Astrocyte of the cerebellum (primary cell): ENCODE measurements around the gene TMEM232.

Experiments used
- DNase-seq: peaks from one replicate; pipeline ENCODE4 v3.0.0-alpha.2; 2011; ENCODE audit warnings: low read depth
- H3K4me3 ChIP-seq: 2 replicates; pipeline ENCODE4 v1.5.1; 2011; ENCODE audit warnings: mild to moderate bottlenecking, low read depth, low read length, moderate library complexity
- in situ Hi-C: cut with HindIII; loops from 2 replicates; pipeline ENCODE4 v1.10.0; 2017; ENCODE audit warnings: low sequenced_read_pairs
- TF ChIP-seq, protein P1 (sequence below): IDR thresholded peaks from 2 replicates; pipeline ENCODE4 v1.5.1; 2012; ENCODE audit warnings: low read length, low read depth, moderate library complexity, mild to moderate bottlenecking; ENCODE audit errors: missing control alignments

TMEM232 gene

GRCh38 chr5:110562191-110562590 lies 164.3 kb downstream of the TMEM232 start:
- in situ Hi-C loops: no loop called here
- TF ChIP-seq, protein P1, sequence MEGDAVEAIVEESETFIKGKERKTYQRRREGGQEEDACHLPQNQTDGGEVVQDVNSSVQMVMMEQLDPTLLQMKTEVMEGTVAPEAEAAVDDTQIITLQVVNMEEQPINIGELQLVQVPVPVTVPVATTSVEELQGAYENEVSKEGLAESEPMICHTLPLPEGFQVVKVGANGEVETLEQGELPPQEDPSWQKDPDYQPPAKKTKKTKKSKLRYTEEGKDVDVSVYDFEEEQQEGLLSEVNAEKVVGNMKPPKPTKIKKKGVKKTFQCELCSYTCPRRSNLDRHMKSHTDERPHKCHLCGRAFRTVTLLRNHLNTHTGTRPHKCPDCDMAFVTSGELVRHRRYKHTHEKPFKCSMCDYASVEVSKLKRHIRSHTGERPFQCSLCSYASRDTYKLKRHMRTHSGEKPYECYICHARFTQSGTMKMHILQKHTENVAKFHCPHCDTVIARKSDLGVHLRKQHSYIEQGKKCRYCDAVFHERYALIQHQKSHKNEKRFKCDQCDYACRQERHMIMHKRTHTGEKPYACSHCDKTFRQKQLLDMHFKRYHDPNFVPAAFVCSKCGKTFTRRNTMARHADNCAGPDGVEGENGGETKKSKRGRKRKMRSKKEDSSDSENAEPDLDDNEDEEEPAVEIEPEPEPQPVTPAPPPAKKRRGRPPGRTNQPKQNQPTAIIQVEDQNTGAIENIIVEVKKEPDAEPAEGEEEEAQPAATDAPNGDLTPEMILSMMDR: no peak

GRCh38 chr5:110561510-110561909 lies 165.0 kb downstream of the TMEM232 start:
- no peak overlapping the region for H3K4me3 ChIP-seq
- in situ Hi-C loops: no loop called here
- TF ChIP-seq, protein P1: no peak
- no peak for DNase-seq

More at GRCh38 chr5:110562191-110562590, 164.3 kb downstream of the TMEM232 start:
- H3K4me3 ChIP-seq: no peak overlapping the region
- DNase-seq: no peak

- in situ Hi-C loops: no loop called here
- no peak for DNase-seq
Measured at GRCh38 chr5:110549301-110549700, 177.2 kb downstream of the TMEM232 start.

DNA sequence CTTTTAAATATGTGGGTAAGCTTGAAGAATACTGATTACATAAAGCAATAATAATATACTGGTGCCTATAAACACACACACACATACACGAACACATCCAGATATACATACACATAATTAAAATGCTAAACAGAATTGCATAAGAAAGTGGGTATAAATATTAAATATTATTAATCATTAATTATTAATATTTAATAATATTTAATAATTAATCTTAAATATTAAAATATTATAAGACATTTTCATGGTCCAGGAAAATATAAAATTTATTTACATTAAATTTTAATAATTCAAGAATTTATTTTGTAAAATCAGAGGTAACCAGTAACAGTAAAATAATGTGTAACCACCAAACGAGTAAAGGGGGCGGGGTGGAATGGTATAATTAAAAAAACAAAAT lies 178.3 kb downstream of the TMEM232 start:
- H3K4me3 ChIP-seq: no peak overlapping the region
- DNase-seq: no peak
- TF ChIP-seq, protein P1: no peak
- in situ Hi-C loops: no loop called here

More at GRCh38 chr5:110549301-110549700, 177.2 kb downstream of the TMEM232 start:
- TF ChIP-seq, protein P1: no peak
- H3K4me3 ChIP-seq: no peak overlapping the region

DNA sequence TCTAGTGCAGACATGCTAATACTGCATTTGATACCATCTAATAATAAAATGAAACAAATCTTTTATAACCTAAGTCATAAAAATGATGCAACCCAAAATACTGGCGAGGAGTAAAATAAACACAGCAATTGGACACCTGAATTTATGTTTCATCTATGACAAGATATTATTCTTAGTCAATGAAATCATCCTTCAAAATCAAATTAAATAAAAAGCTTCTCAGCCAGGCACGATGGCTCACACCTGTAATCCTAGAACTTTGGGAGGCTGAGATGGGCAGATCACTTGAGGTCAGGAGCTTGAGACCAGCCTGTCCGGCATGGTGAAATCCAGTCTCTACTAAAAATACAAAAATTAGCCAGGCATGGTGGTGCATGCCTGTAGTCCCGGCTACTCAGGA lies 179.0 kb downstream of the TMEM232 start:
- H3K4me3 ChIP-seq: no peak overlapping the region
- in situ Hi-C loops: no loop called here
- TF ChIP-seq, protein P1: no peak
- no peak for DNase-seq

DNA sequence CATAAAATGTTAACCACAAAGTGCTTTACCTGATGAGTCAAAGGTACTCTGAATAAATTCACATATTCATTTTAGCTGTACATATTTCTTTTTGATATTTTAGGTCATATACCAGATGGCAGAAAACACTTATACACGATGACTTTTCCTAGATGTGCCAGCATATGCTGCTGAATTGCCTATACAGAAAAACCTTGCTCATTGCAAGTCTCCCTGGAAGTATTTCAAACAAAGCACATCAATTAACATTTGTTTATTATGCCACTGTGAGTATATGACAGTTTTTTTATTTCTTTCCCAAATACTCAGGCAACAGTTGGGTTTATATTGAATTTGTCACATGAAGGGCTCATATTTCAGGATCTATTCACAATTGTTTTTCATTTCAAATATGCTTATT lies 180.8 kb downstream of the TMEM232 start:
- no peak for DNase-seq
- TF ChIP-seq, protein P1: no peak
- no peak overlapping the region for H3K4me3 ChIP-seq
- in situ Hi-C loops: no loop called here

- TF ChIP-seq, protein P1: no peak
- in situ Hi-C loops: no loop called here
- H3K4me3 ChIP-seq: no peak overlapping the region
- DNase-seq: no peak
Measured at GRCh38 chr5:110544603-110545002, 181.9 kb downstream of the TMEM232 start.
